ENCODE results near the gene OBP2B. TPM values are rescaled to one million over a fixed set of nuclear protein-coding genes. Genes with fewer than 3 reads are reported as not detected.
"Not testable (repeated sequence)": the region's sequence is repeated elsewhere in the genome, so short reads cannot be mapped to it uniquely, and the experiment has no call there.

OBP2B gene
- total and polyA plus RNA-seq, 11 donors, result 0.38 TPM; not detected in 10

DNA sequence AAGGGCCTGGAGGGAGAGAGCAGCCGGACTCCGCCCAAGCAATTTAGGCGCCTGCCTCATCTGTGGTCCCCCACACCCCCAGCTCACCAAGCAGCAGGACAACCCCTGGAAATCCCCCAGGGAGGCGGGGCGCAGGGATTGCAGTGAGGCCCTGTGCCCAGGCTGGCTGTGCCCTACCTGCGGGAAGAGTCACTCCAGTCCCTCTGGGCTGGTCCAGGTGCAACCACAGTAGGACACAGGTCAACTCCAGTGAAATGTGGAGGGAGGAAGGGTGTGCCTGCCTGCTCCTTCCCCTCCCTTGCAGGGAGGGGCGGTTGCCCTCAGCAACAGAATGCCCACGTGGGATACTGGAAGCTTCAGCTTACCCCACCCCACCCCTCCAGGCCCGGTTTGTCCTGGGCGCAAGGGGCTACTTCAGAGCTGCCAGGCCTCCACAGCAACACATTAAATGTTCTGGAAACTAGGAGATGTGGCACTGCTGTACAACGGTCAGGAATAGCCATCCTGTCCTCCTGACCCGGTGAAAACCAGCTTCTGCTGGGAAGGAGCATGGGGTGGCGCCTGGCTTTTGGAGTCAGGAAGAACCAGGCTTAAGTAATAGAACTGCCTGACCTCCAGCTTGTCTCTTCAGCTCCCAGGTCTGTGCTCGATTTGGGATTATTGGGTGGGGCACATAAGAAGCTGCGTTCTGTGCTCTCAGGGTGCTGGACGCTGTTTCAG lies 43.4 kb upstream of the OBP2B start:
- 75 to 76% (median 75%) methylated on average over 9 to 16 of the region's 16 CpGs for WGBS, 4 donors
- DNase-seq (peak in 1 of 5 donors; percentile 61), ATAC-seq (peak; percentile 30 to 75 (median 66))
- peak overlapping the region in 8 of 12 donors; percentile 2 to 44 (median 24) for H3K4me3 ChIP-seq
- H3K27ac ChIP-seq, result peak overlapping the region in 8 of 12 donors; percentile 17 to 77 (median 52)
- H3K36me3 ChIP-seq, result no peaks in the 10 kb centered on the region
- TF ChIP-seq POLR2A (IDR thresholded peaks at IDR 0.05), result no peak
- TF ChIP-seq, protein P1, sequence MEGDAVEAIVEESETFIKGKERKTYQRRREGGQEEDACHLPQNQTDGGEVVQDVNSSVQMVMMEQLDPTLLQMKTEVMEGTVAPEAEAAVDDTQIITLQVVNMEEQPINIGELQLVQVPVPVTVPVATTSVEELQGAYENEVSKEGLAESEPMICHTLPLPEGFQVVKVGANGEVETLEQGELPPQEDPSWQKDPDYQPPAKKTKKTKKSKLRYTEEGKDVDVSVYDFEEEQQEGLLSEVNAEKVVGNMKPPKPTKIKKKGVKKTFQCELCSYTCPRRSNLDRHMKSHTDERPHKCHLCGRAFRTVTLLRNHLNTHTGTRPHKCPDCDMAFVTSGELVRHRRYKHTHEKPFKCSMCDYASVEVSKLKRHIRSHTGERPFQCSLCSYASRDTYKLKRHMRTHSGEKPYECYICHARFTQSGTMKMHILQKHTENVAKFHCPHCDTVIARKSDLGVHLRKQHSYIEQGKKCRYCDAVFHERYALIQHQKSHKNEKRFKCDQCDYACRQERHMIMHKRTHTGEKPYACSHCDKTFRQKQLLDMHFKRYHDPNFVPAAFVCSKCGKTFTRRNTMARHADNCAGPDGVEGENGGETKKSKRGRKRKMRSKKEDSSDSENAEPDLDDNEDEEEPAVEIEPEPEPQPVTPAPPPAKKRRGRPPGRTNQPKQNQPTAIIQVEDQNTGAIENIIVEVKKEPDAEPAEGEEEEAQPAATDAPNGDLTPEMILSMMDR (IDR thresholded peaks at IDR 0.05), result no peak
- intact Hi-C loops (cut with DNase I), result no loop called here
- peaks cover 0 to 3% (median 0%) of the 10 kb centered on the region in 9 donors for H3K27me3 ChIP-seq
- H3K9me3 ChIP-seq, result peaks cover 0 to 9% (median 0%) of the 10 kb centered on the region in 12 donors
- peaks cover 0 to 35% (median 18%) of the 10 kb centered on the region in 12 donors for H3K4me1 ChIP-seq

GRCh38 chr9:133251773-133252172 lies 42.7 kb upstream of the OBP2B start:
- no peak for TF ChIP-seq POLR2A (IDR thresholded peaks at IDR 0.05)
- TF ChIP-seq, protein P1 (IDR thresholded peaks at IDR 0.05), result no peak
- DNase-seq, result no peak
- Histone ChIP-seq H3K9me3 (peaks cover 0 to 9% (median 0%) of the 10 kb centered on the region in 12 donors), H3K4me1 (peaks cover 0 to 28% (median 12%) of the 10 kb centered on the region in 12 donors), H3K27ac (peak overlapping the region in 7 of 12 donors; percentile 1 to 77 (median 62)), H3K36me3 (no peaks in the 10 kb centered on the region), H3K4me3 (peak overlapping the region in 8 of 12 donors; percentile 2 to 44 (median 24)), H3K27me3 (peaks cover 0 to 3% (median 0%) of the 10 kb centered on the region in 9 donors)
- intact Hi-C loops (cut with DNase I), result no loop called here
- peak in 2 of 4 donors; percentile 27 to 28 for ATAC-seq
- WGBS, 4 donors, result 77 to 84% (median 80%) methylated on average over 11 of the region's 11 CpGs

DNA sequence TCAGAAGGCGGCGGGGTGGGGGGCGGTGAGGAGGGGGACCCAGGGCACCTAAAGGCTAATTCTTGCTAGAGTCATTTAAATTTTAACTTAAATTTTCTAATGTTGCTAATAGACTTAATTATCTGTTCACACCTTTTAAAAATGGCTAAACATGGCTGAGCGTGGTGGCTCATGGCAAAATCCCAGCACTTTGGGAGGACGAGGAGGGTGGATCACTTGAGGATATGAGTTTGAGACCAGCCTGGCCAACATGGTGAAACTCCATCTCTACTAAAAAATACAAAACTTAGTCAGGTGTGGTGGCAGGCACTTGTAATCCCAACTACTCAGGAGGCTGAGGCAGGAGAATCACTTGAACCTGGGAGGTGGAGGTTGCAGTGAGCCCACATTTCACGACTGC lies 42.2 kb upstream of the OBP2B start:
- H3K27me3 ChIP-seq, result not testable (repeated sequence)

GRCh38 chr9:133250741-133251170 lies 41.7 kb upstream of the OBP2B start:
- TF ChIP-seq POLR2A (IDR thresholded peaks at IDR 0.05), result no peak
- TF ChIP-seq, protein P1 (IDR thresholded peaks at IDR 0.05), result no peak
- Histone ChIP-seq H3K4me1 (peaks cover 0 to 18% (median 5%) of the 10 kb centered on the region in 12 donors), H3K4me3 (no peak overlapping the region), H3K36me3 (no peaks in the 10 kb centered on the region), H3K27me3 (peaks cover 0 to 3% (median 0%) of the 10 kb centered on the region in 9 donors), H3K27ac (no peak overlapping the region), H3K9me3 (peaks cover 0 to 9% (median 0%) of the 10 kb centered on the region in 12 donors)
- ATAC-seq (no peak), DNase-seq (no peak)
- 76 to 84% (median 81%) methylated on average over 5 of the region's 5 CpGs for WGBS, 4 donors
- intact Hi-C loops (cut with DNase I), result no loop called here

More for the DNA sequence above, 42.2 kb upstream of the OBP2B start:
- H3K9me3 ChIP-seq; H3K36me3 ChIP-seq; intact Hi-C loops (cut with DNase I); ATAC-seq; H3K4me3 ChIP-seq; DNase-seq; H3K27ac ChIP-seq: not testable (repeated sequence)
- peaks cover 0 to 23% (median 9%) of the 10 kb centered on the region in 12 donors for H3K4me1 ChIP-seq
- WGBS, 4 donors, result 91 to 95% (median 93%) methylated on average over 6 of the region's 6 CpGs

All from heart left ventricle (tissue), 16 donors.